Liver (tissue), 9 donors: ENCODE measurements around the gene COL5A1. TPM values are rescaled to one million over a fixed set of nuclear protein-coding genes. Genes with fewer than 3 reads are reported as not detected.

ENCODE experiments used
- DNase-seq: peaks from one replicate; pipeline ENCODE4 v3.0.0-alpha.2; 2017; ENCODE audit warnings: low spot score
- H3K27ac ChIP-seq, 2 donors: one replicate each; pipeline ENCODE4 v1.7.0; 2013; ENCODE audit warnings: inconsistent platforms in 2 of 2, low read length in 2 of 2, control low read depth in 1 of 2, low read depth in 1 of 2, mild to moderate bottlenecking in 1 of 2
- H3K27me3 ChIP-seq, 4 donors: one replicate each; pipeline versions ENCODE4 v1.6.1 to v1.7.0; 2013; ENCODE audit warnings: low read length in 3 of 4, inconsistent platforms in 1 of 4, mild to moderate bottlenecking in 1 of 4, moderate library complexity in 1 of 4; ENCODE audit not compliant: control insufficient read depth in 4 of 4, insufficient read depth in 4 of 4
- H3K36me3 ChIP-seq, 4 donors: one replicate each; pipeline versions ENCODE4 v1.6.1 to v1.7.0; 2013; ENCODE audit warnings: low read length in 3 of 4, mild to moderate bottlenecking in 3 of 4, low read depth in 1 of 4, moderate library complexity in 1 of 4; ENCODE audit not compliant: control insufficient read depth in 4 of 4, insufficient read depth in 3 of 4
- H3K4me1 ChIP-seq, 4 donors: one replicate each; pipeline versions ENCODE4 v1.6.1 to v1.7.0; 2013; ENCODE audit warnings: low read length in 3 of 4, mild to moderate bottlenecking in 3 of 4, moderate library complexity in 1 of 4; ENCODE audit not compliant: control insufficient read depth in 4 of 4, insufficient read depth in 4 of 4
- H3K4me3 ChIP-seq, 3 donors: one replicate each; pipeline versions ENCODE4 v1.6.1 to v1.7.0; 2013; ENCODE audit warnings: low read length in 3 of 3, control low read depth in 1 of 3, low read depth in 1 of 3, mild to moderate bottlenecking in 1 of 3
- H3K9ac ChIP-seq, 2 donors: one replicate each; pipeline ENCODE4 v1.7.0; 2013; ENCODE audit warnings: low read length in 2 of 2, mild to moderate bottlenecking in 2 of 2, moderate library complexity in 2 of 2, control low read depth in 1 of 2, low read depth in 1 of 2
- H3K9me3 ChIP-seq, 4 donors: one replicate each; pipeline versions ENCODE4 v1.6.1 to v1.7.0; 2013; ENCODE audit warnings: low read length in 3 of 4; ENCODE audit not compliant: control insufficient read depth in 4 of 4
- EGR1 ChIP-seq, 2 donors: IDR thresholded peaks; 2 replicates each; pipeline ENCODE4 v1.6.1; 2016 to 2018; ENCODE audit warnings: antibody characterized with exemption in 2 of 2, low read depth in 2 of 2
- FOXA1 ChIP-seq: IDR thresholded peaks from 2 replicates; pipeline ENCODE4 v1.6.1; 2016; ENCODE audit warnings: antibody characterized with exemption
- FOXA2 ChIP-seq: IDR thresholded peaks from 2 replicates; pipeline ENCODE4 v1.6.1; 2016; ENCODE audit warnings: antibody characterized with exemption
- GABPA ChIP-seq, 2 donors: IDR thresholded peaks in 1 of 2; conservative IDR thresholded peaks in 1 of 2; 2 replicates each; pipeline ENCODE4 v1.6.1; 2016; ENCODE audit warnings: antibody characterized with exemption in 2 of 2, mild to moderate bottlenecking in 1 of 2, moderate library complexity in 1 of 2
- HNF4A ChIP-seq, 2 donors: conservative IDR thresholded peaks; 2 replicates each; pipeline ENCODE4 v1.6.1; 2016; ENCODE audit warnings: antibody characterized with exemption in 2 of 2, mild to moderate bottlenecking in 2 of 2
- HNF4G ChIP-seq: IDR thresholded peaks from 2 replicates; pipeline ENCODE4 v1.6.1; 2016; ENCODE audit warnings: antibody characterized with exemption
- JUND ChIP-seq, 2 donors: IDR thresholded peaks; 2 replicates each; pipeline ENCODE4 v1.6.1; 2016; ENCODE audit warnings: antibody characterized with exemption in 2 of 2
- MAX ChIP-seq: IDR thresholded peaks from 2 replicates; pipeline ENCODE4 v1.6.1; 2016; ENCODE audit warnings: antibody characterized with exemption
- NR2F2 ChIP-seq: IDR thresholded peaks from 2 replicates; pipeline ENCODE4 v1.6.1; 2016; ENCODE audit warnings: antibody characterized with exemption
- RAD21 ChIP-seq, 2 donors: IDR thresholded peaks; 2 replicates each; pipeline ENCODE4 v1.6.1; 2016; ENCODE audit warnings: antibody characterized with exemption in 2 of 2, mild to moderate bottlenecking in 2 of 2
- REST ChIP-seq: IDR thresholded peaks from 2 replicates; pipeline ENCODE4 v1.6.1; 2016; ENCODE audit warnings: antibody characterized with exemption, mild to moderate bottlenecking
- RXRA ChIP-seq, 2 donors: IDR thresholded peaks; 2 replicates each; pipeline ENCODE4 v1.6.1; 2017 to 2018; ENCODE audit warnings: antibody characterized with exemption in 2 of 2, mild to moderate bottlenecking in 1 of 2
- SP1 ChIP-seq: IDR thresholded peaks from 2 replicates; pipeline ENCODE4 v1.6.1; 2018; ENCODE audit warnings: antibody characterized with exemption, mild to moderate bottlenecking
- TAF1 ChIP-seq: conservative IDR thresholded peaks from 2 replicates; pipeline ENCODE4 v1.6.1; 2016; ENCODE audit warnings: antibody characterized with exemption, mild to moderate bottlenecking
- YY1 ChIP-seq: IDR thresholded peaks from 2 replicates; pipeline ENCODE4 v1.6.1; 2016; ENCODE audit warnings: antibody characterized with exemption, mild to moderate bottlenecking
- ZBTB33 ChIP-seq: IDR thresholded peaks from 2 replicates; pipeline ENCODE4 v1.6.1; 2016; ENCODE audit warnings: antibody characterized with exemption
- WGBS: extraction: QIAGEN DNeasy Blood & Tissue Kit; methylation state at CpG from one replicate; pipeline ENCODE4 v1.1.7; 2013; 5-methylcytosine and 5-hydroxymethylcytosine counted together
- polyA plus RNA-seq, 2 donors: library from polyadenylated mRNA; stranded (reverse) in 1 of 2; unstranded in 1 of 2; fragments of 200-250 nt in 1 of 2; fragments of >200 nt in 1 of 2; fragmentation: Nextera tagmentation in 1 of 2; extraction: Ambion mirVana in 1 of 2; gene quantifications; one replicate each; pipeline versions ENCODE4 v1.2.1 to v1.2.3, GENCODE V29; 2013 to 2015
- total RNA-seq, 2 donors: library from RNA; depleted of rRNA; stranded (reverse); fragments of >200 nt; gene quantifications; one replicate each; pipeline ENCODE4 v1.2.3, GENCODE V29; 2014
- TF ChIP-seq, protein P1 (sequence below): fragments of 150-350 bp; IDR thresholded peaks from 2 replicates; pipeline ENCODE4 v1.5.1; 2017; ENCODE audit warnings: improper control_type of control experiment, low read depth, low read length; ENCODE audit not compliant: missing input control
- TF ChIP-seq, protein P2 (sequence below): IDR thresholded peaks from 2 replicates; pipeline ENCODE4 v1.6.1; 2016; ENCODE audit warnings: antibody characterized with exemption
- donor health status: healthy.
- donor health status: healthy.
- donor health status: healthy.
- donor health status: healthy.
- donor health status: healthy.

The COL5A1 gene
- total and polyA plus RNA-seq, 4 donors, result 0.67 to 15.6 (median 11.2) TPM

DNA sequence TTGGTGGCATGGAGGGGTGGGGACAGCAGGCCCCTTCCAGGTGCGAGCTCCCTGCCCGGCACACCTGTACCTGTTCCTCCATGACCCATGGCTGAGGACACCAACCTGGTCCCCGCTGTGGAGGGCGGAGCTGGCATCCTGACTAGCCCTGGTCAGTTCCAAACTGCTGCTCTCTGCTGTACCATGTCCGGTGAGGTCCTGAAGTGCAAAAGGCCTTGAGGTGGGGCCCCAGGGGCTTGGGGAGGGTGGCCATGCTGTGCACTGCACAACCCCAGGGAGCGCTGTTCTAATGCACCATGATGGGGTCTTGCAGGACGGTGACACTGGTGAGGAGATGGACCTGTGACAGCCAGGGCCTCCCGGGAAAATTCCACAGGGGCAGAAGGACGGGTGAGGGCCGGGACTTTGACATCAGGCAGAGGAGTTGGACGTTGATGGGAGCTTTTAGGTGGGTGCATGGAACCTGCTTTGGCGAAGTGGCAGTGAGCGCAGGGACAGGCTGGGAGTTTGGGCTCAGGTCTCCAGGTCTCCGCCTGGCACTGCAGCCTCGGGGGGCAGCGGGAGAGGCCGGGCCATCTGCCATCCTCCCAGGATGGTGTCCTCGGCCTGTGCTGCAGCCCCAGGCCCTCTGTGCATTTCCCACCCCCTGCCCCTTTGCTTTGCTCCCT is 38.9 kb downstream of the COL5A1 start:
- H3K36me3 ChIP-seq, result no peaks in the 10 kb centered on the region
- no peak overlapping the region for H3K9ac ChIP-seq
- peak overlapping the region; percentile 12 to 23 for H3K27ac ChIP-seq
- no peak for TF ChIP-seq EGR1 (IDR thresholded peaks at IDR 0.05; ENCODE audit: low read depth in 2 of 2)
- TF ChIP-seq TAF1, result no peak
- no peak for TF ChIP-seq YY1
- TF ChIP-seq, protein P1, sequence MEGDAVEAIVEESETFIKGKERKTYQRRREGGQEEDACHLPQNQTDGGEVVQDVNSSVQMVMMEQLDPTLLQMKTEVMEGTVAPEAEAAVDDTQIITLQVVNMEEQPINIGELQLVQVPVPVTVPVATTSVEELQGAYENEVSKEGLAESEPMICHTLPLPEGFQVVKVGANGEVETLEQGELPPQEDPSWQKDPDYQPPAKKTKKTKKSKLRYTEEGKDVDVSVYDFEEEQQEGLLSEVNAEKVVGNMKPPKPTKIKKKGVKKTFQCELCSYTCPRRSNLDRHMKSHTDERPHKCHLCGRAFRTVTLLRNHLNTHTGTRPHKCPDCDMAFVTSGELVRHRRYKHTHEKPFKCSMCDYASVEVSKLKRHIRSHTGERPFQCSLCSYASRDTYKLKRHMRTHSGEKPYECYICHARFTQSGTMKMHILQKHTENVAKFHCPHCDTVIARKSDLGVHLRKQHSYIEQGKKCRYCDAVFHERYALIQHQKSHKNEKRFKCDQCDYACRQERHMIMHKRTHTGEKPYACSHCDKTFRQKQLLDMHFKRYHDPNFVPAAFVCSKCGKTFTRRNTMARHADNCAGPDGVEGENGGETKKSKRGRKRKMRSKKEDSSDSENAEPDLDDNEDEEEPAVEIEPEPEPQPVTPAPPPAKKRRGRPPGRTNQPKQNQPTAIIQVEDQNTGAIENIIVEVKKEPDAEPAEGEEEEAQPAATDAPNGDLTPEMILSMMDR, result no peak
- TF ChIP-seq MAX, result no peak
- no peak for TF ChIP-seq REST
- TF ChIP-seq RXRA (IDR thresholded peaks at IDR 0.05), result no peak
- TF ChIP-seq NR2F2, result no peak
- no peak for TF ChIP-seq HNF4A (conservative IDR thresholded peaks at IDR 0.05)
- TF ChIP-seq HNF4G, result no peak
- TF ChIP-seq SP1, result no peak
- no peak for TF ChIP-seq JUND (IDR thresholded peaks at IDR 0.05)
- no peak for TF ChIP-seq FOXA2
- 76% methylated on average over 18 of the region's 18 CpGs for WGBS
- no peak for DNase-seq
- H3K4me3 ChIP-seq, result no peak overlapping the region
- H3K9me3 ChIP-seq, result peaks cover 2 to 8% (median 5%) of the 10 kb centered on the region in 4 donors
- no peaks in the 10 kb centered on the region for H3K4me1 ChIP-seq
- H3K27me3 ChIP-seq, result peaks cover 0 to 3% (median 0%) of the 10 kb centered on the region in 4 donors

DNA sequence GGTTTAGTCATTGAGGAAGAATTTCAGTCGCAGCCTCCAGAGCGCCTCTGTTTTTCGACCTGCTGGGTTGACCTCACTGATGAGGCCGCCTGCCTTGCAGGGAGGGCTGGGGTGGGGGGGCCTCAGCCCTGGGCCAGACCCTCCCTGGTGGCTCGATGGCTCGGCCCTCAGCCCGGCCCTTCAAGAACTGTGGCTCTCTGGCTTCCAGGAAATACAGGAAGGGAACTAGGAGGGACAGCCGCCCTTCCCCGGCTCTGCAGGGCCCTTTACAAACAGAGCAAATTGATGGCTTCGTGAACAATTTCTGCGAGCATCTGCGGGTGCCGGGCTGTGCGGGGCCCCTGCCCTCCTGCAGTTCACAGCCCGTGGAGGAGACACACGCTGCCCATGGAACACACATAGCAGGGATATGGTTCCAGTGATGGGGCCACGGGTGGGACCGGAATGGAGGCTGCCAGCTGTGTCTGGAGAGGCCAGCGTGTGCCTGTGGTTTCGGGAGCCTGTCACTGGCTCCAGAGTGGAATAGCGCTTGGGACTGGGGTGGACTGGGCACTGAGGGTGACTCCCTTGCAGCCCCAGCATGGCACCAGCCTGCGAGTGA is 39.6 kb downstream of the COL5A1 start:
- 54% methylated on average over 22 of the region's 22 CpGs for WGBS
- Histone ChIP-seq H3K27me3 (peaks cover 0 to 3% (median 0%) of the 10 kb centered on the region in 4 donors), H3K4me3 (no peak overlapping the region), H3K36me3 (no peaks in the 10 kb centered on the region), H3K9ac (no peak overlapping the region), H3K9me3 (peaks cover 0 to 8% (median under 1%) of the 10 kb centered on the region in 4 donors), H3K4me1 (no peaks in the 10 kb centered on the region), H3K27ac (peak overlapping the region; percentile 18 to 46)
- no peak for DNase-seq
- TF ChIP-seq GABPA (IDR thresholded peaks at IDR 0.05 in 1 of 2, conservative IDR thresholded peaks at IDR 0.05 in 1 of 2) (no peak), NR2F2 (no peak), HNF4G (no peak), EGR1 (IDR thresholded peaks at IDR 0.05; ENCODE audit: low read depth in 2 of 2) (no peak), ZBTB33 (no peak), FOXA1 (no peak), MAX (no peak), RAD21 (IDR thresholded peaks at IDR 0.05) (no peak), YY1 (no peak), JUND (IDR thresholded peaks at IDR 0.05) (no peak), REST (no peak), TAF1 (no peak), HNF4A (conservative IDR thresholded peaks at IDR 0.05) (no peak)
- TF ChIP-seq, protein P2, sequence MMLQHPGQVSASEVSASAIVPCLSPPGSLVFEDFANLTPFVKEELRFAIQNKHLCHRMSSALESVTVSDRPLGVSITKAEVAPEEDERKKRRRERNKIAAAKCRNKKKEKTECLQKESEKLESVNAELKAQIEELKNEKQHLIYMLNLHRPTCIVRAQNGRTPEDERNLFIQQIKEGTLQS, result no peak
